K562 (cell line): ENCODE results near the gene VN1R4. TPM values are rescaled to one million over a fixed set of nuclear protein-coding genes. Genes with fewer than 3 reads are reported as not detected.

ENCODE experiments used
- AFF4 ChIP-seq: sonication (generic); formaldehyde crosslinking; IDR thresholded peaks from 2 replicates; pipeline ENCODE4 v1.8.0; 2023; ENCODE audit warnings: mild to moderate bottlenecking, missing genetic modification reagents
- BCOR ChIP-seq: fragments of 450-650 bp; IDR thresholded peaks from 2 replicates; pipeline ENCODE4 v1.6.1; 2016
- E2F6 ChIP-seq, 2 experiments: IDR thresholded peaks; 2 replicates each; pipeline ENCODE4 v1.6.1; 2011; ENCODE audit warnings: borderline replicate concordance in 1 of 2, control low read depth in 1 of 2, low read depth in 1 of 2, low read length in 1 of 2, mild to moderate bottlenecking in 1 of 2, mixed read lengths in 1 of 2, moderate library complexity in 1 of 2; ENCODE audit not compliant: insufficient read depth in 1 of 2, insufficient read length in 1 of 2, poor library complexity in 1 of 2, severe bottlenecking in 1 of 2; ENCODE audit errors: extremely low read depth in 1 of 2
- GABPB2 ChIP-seq: fragments of 250-450 bp; sonication (Bioruptor Pico); conservative IDR thresholded peaks from 2 replicates; pipeline ENCODE4 v1.5.1; 2021; ENCODE audit warnings: mild to moderate bottlenecking
- L3MBTL2 ChIP-seq: fragments of 450-650 bp; IDR thresholded peaks from 2 replicates; pipeline ENCODE4 v1.6.1; 2016; ENCODE audit warnings: mild to moderate bottlenecking, moderate library complexity
- MBD2 ChIP-seq: sonication (generic); IDR thresholded peaks from 2 replicates; pipeline ENCODE4 v1.6.1; 2016; ENCODE audit warnings: low read depth, borderline replicate concordance
- NRF1 ChIP-seq, 2 experiments: fragments of 450-650 bp; IDR thresholded peaks in 1 of 2; conservative IDR thresholded peaks in 1 of 2; 2 replicates each; pipeline ENCODE4 v1.6.1; 2014; ENCODE audit warnings: mild to moderate bottlenecking in 2 of 2
- PCBP2 ChIP-seq: fragments of 200-400 bp; formaldehyde crosslinking; IDR thresholded peaks from 2 replicates; pipeline ENCODE4 v1.6.1; 2018; ENCODE audit warnings: low read length, low read depth, mild to moderate bottlenecking, moderate library complexity; ENCODE audit not compliant: poor library complexity, severe bottlenecking
- POLR2A ChIP-seq: fragments of 450-650 bp; conservative IDR thresholded peaks from 2 replicates; pipeline ENCODE4 v1.6.1; 2016
- SAP30 ChIP-seq: fragments of 200-600 bp; sonication (generic); IDR thresholded peaks from 2 replicates; pipeline ENCODE4 v1.6.1; 2012; ENCODE audit warnings: borderline replicate concordance, low read depth, mild to moderate bottlenecking, moderate library complexity, low read length, control low read depth, inconsistent platforms; ENCODE audit not compliant: insufficient read depth, poor library complexity, severe bottlenecking
- SPI1 ChIP-seq: IDR thresholded peaks from 2 replicates; pipeline ENCODE4 v1.6.1; 2011; ENCODE audit warnings: low read depth, low read length, control low read depth, borderline replicate concordance
- XRCC5 ChIP-seq: fragments of 200-400 bp; formaldehyde crosslinking; IDR thresholded peaks from 2 replicates; pipeline ENCODE4 v1.6.1; 2017; ENCODE audit warnings: low read depth, mild to moderate bottlenecking, low read length
- ZHX1 ChIP-seq: fragments of 150-350 bp; conservative IDR thresholded peaks from 2 replicates; pipeline ENCODE4 v1.6.1; 2014; ENCODE audit warnings: low read length
- ZNF165 ChIP-seq: fragments of 250-450 bp; sonication (Bioruptor Pico); IDR thresholded peaks from 2 replicates; pipeline ENCODE4 v1.4.0; 2020; ENCODE audit warnings: borderline replicate concordance
- ZNF354B ChIP-seq: fragments of 250-450 bp; sonication (Bioruptor Pico); IDR thresholded peaks from 2 replicates; pipeline ENCODE4 v1.4.0; 2020
- ZNF766 ChIP-seq: fragments of 200-800 bp; sonication (Bioruptor generic); conservative IDR thresholded peaks from 2 replicates; pipeline ENCODE4 v1.6.1; 2016; ENCODE audit warnings: missing genetic modification characterization, missing compliant biosample characterization
- polyA plus RNA-seq, 8 experiments: library from polyadenylated mRNA; depleted of rRNA in 4 of 8; stranded (reverse) in 5 of 8; unstranded in 3 of 8; fragments of >200 nt; fragmentation: Nextera tagmentation in 2 of 8; fragmentation: Illumina TruSeq in 1 of 8; extraction: Ambion mirVana in 2 of 8; extraction: Trizol in 1 of 8; gene quantifications; 2 replicates each; pipeline versions ENCODE4 v1.2.1 to v1.2.3, GENCODE V29; 2011 to 2014; ENCODE audit warnings: inconsistent platforms in 1 of 8, missing spikeins in 1 of 8
- total RNA-seq, 7 experiments: library from RNA; depleted of rRNA in 6 of 7; stranded (reverse); fragments of >200 nt in 6 of 7; fragmentation: Illumina TruSeq in 2 of 7; extraction: Trizol in 2 of 7; gene quantifications; 2 replicates each; pipeline versions ENCODE4 v1.2.1 to v1.2.3, GENCODE V29; 2011 to 2021; ENCODE audit warnings: low replicate concordance in 1 of 7

The VN1R4 gene
- total and polyA plus RNA-seq, 9 of the 15 experiments (the other 6 are each of a cell fraction or from before 2014, with no cell fraction given), result not detected

DNA sequence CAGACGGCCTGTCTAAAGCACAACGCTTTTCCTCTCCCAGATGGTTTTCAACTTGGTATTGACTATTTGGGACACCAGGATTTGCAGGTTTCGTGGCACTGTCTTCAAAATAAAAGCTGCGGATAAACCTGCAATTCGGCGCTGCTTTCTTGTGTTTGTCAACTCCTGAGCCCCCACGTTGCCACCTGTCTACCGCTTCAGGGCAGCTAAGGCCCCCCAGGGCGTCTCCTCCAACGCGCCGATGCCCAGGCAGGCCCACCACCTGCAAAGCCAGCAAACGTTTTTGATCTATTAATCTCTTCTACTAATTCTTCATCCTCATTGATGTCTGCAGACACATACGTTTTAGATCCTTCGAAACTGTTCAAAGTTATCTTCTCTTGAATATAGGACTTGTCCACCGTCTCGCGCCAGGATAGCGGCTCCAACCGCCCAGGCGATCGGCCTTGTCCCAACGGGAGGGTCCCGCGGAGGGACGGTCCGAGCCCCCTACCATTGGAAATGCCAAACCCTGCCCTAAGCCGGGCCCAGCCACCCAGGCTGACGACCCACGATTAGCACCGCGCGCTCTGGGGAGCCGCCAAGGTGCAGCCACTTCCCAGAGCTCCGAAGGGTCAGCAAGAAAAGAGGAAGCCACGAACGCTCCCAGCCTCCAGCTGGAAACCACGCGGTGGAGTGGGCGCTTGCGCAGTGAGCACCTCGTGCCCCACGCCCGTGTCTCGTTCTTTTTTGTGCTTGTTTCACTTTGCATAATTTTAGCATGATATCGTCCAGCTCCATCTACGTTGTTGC, 23.4 kb upstream of the VN1R4 start (continued):
- TF ChIP-seq AFF4 (CRISPR knock-in tag) (no peak), E2F6 (IDR thresholded peaks at IDR 0.05; ENCODE audit: borderline replicate concordance in 1 of 2, extremely low read depth in 1 of 2, insufficient read depth in 1 of 2, insufficient read length in 1 of 2, low read depth in 1 of 2, low read length in 1 of 2, poor library complexity in 1 of 2, severe bottlenecking in 1 of 2) (peak; percentile 28 to 52), ZNF766 (CRISPR knock-in tag) (no peak), ZNF354B (CRISPR knock-in tag) (no peak), SPI1 (peak; percentile 69), MBD2 (no peak), SAP30 (no peak), ZNF165 (CRISPR knock-in tag) (no peak), GABPB2 (no peak), L3MBTL2 (peak; percentile 39; the same call in 1 of the 2 replicates), BCOR (no peak), NRF1 (conservative IDR thresholded peaks at IDR 0.05 in 1 of 2, IDR thresholded peaks at IDR 0.05 in 1 of 2) (peak; percentile 41 to 65; a peak in 3 of 4 replicates), PCBP2 (no peak), XRCC5 (no peak), ZHX1 (no peak), POLR2A (no peak)
